Measurements from ENCODE around the gene CAST. TPM values are rescaled to one million over a fixed set of nuclear protein-coding genes. Genes with fewer than 3 reads are reported as not detected.

CAST gene
- total and polyA plus RNA-seq, 2 donors (not counting 3 experiments of a cell fraction or from before 2014, with no cell fraction given), result 33.7 to 194 TPM

DNA sequence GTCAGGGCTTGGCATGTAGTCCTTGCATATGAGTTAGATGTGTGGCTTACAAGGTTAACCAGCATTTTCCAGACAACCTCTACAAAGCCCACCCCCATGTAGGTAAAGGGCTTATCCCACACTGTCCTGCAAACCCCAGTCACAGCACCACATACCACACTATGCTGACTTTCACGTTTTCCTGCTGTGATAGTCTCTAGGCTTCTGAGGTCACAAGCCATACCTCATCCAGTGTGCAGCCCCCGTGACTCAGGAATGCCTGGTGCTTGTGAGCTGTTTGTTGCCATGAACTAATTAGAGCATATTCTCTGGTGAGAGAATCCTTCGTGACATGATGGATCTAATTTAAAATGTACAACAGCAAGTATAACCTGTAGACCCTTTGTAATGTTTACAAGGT, 94.8 kb downstream of the CAST start:
- H3K36me3 ChIP-seq (ENCODE audit: control insufficient read depth in 2 of 2, extremely low read depth in 1 of 2, insufficient read depth in 2 of 2, low read length in 2 of 2), result peaks cover 22% of the 10 kb centered on the region in 2 experiments
- H3K27me3 ChIP-seq (ENCODE audit: control insufficient read depth in 2 of 2, insufficient read depth in 2 of 2, low read length in 2 of 2), result no peaks in the 10 kb centered on the region
- no peaks in the 10 kb centered on the region for H4K20me1 ChIP-seq (replicated peaks; ENCODE audit: control insufficient read depth, extremely low read depth, insufficient read depth, low read length)
- ChIA-PET CTCF (no interaction called here), POLR2A (interaction anchor here (0.7 kb wide), 1 partner anchor 12 kb away, joined by 5 read pairs; no protein-coding TSS in a partner anchor)
- DNase-seq (ENCODE audit: low read depth, low spot score), result no peak
- dilution Hi-C loops (cut with MboI; ENCODE audit: extremely low pct_ligation_motif_present, low sequenced_read_pairs) (no loop called here), intact Hi-C loops (cut with micrococcal nuclease) (loop anchor here (10.0 kb wide), 1 partner anchor 238 kb away; no protein-coding TSS in a partner anchor)
- H3K9me3 ChIP-seq (replicated peaks; ENCODE audit: control insufficient read depth, insufficient read depth, low read length), result no peaks in the 10 kb centered on the region
- H3K9ac ChIP-seq (replicated peaks; ENCODE audit: extremely low read depth, insufficient read depth, low read length), result no peak overlapping the region
- no peak overlapping the region for H2AFZ ChIP-seq (ENCODE audit: low read depth, low read length)
- BruUV-seq (replicated peaks), result no TSS peak
- no peak overlapping the region for H3K27ac ChIP-seq (ENCODE audit: insufficient read depth, low read depth, low read length)
- H3K4me2 ChIP-seq (ENCODE audit: insufficient read depth, low read length), result no peak overlapping the region
- no peaks in the 10 kb centered on the region for H3K9me1 ChIP-seq (replicated peaks; ENCODE audit: control insufficient read depth, extremely low read depth, insufficient read depth, low read length)
- no peaks in the 10 kb centered on the region for H3K79me2 ChIP-seq (ENCODE audit: control insufficient read depth, insufficient read depth, low read length)
- TF ChIP-seq POLR2AphosphoS5 (IDR thresholded peaks at IDR 0.05; ENCODE audit: insufficient read depth, low read depth, low read length) (no peak), JUN (IDR thresholded peaks at IDR 0.05; ENCODE audit: borderline replicate concordance, insufficient read depth, insufficient read length, low read depth) (no peak), EZH2 (IDR thresholded peaks at IDR 0.05; ENCODE audit: borderline replicate concordance, low read depth, low read length, severe bottlenecking) (no peak)
- no peak for FAIRE-seq
- peaks cover 3% of the 10 kb centered on the region for H3K4me1 ChIP-seq (ENCODE audit: control insufficient read depth, extremely low read depth, insufficient read depth, low read length)
- no peak overlapping the region for H3K4me3 ChIP-seq (replicated peaks in 1 of 3; ENCODE audit: insufficient read depth in 1 of 3, low read depth in 1 of 3, low read length in 3 of 3)

DNA sequence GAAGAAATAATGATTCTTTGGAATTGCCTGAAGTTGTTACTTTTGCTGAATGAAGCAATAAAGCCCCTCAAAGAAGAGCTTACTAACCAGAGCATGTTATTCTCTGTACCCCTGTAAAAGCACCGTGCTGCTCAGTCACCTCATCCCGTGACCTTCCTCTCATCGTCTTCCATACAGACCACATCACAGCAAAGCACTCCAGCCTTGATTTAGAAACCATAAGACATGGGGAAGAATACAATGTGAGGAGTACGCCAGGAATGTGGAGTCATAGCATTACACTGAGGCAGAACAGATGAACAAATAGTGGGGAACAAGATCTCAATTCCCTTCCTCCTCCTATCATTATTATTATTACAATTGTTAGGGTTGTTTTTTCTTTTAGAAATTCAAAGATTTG, 96.4 kb downstream of the CAST start:
- H3K36me3 ChIP-seq (ENCODE audit: control insufficient read depth in 2 of 2, extremely low read depth in 1 of 2, insufficient read depth in 2 of 2, low read length in 2 of 2), result peaks cover 20 to 25% of the 10 kb centered on the region in 2 experiments
- CTCF ChIA-PET, result no interaction called here
- FAIRE-seq (no peak), DNase-seq (ENCODE audit: low read depth, low spot score) (no peak)
- H3K4me3 ChIP-seq (replicated peaks in 1 of 3; ENCODE audit: insufficient read depth in 1 of 3, low read depth in 1 of 3, low read length in 3 of 3), result no peak overlapping the region
- no peak overlapping the region for H3K4me2 ChIP-seq (ENCODE audit: insufficient read depth, low read length)
- BruUV-seq (replicated peaks), result no TSS peak
- no peaks in the 10 kb centered on the region for H4K20me1 ChIP-seq (replicated peaks; ENCODE audit: control insufficient read depth, extremely low read depth, insufficient read depth, low read length)
- no peak overlapping the region for H3K27ac ChIP-seq (ENCODE audit: insufficient read depth, low read depth, low read length)
- dilution Hi-C loops (cut with MboI; ENCODE audit: extremely low pct_ligation_motif_present, low sequenced_read_pairs), result no loop called here
- H3K4me1 ChIP-seq (ENCODE audit: control insufficient read depth, extremely low read depth, insufficient read depth, low read length), result peaks cover 3% of the 10 kb centered on the region
- no peaks in the 10 kb centered on the region for H3K79me2 ChIP-seq (ENCODE audit: control insufficient read depth, insufficient read depth, low read length)
- no peaks in the 10 kb centered on the region for H3K9me3 ChIP-seq (replicated peaks; ENCODE audit: control insufficient read depth, insufficient read depth, low read length)
- TF ChIP-seq GATA2 (IDR thresholded peaks at IDR 0.05; ENCODE audit: insufficient read depth, insufficient read length, low read depth, low read length) (no peak), POLR2A (IDR thresholded peaks at IDR 0.05; ENCODE audit: low read depth, low read length) (no peak), FOS (IDR thresholded peaks at IDR 0.05; ENCODE audit: borderline replicate concordance, insufficient read depth, low read length) (no peak), MYC (IDR thresholded peaks at IDR 0.05; ENCODE audit: low read depth, low read length) (no peak), EZH2 (IDR thresholded peaks at IDR 0.05; ENCODE audit: borderline replicate concordance, low read depth, low read length, severe bottlenecking) (no peak), JUN (IDR thresholded peaks at IDR 0.05; ENCODE audit: borderline replicate concordance, insufficient read depth, insufficient read length, low read depth) (no peak), POLR2AphosphoS5 (IDR thresholded peaks at IDR 0.05; ENCODE audit: insufficient read depth, low read depth, low read length) (no peak)
- TF ChIP-seq, protein P1, sequence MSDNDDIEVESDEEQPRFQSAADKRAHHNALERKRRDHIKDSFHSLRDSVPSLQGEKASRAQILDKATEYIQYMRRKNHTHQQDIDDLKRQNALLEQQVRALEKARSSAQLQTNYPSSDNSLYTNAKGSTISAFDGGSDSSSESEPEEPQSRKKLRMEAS (IDR thresholded peaks at IDR 0.05; ENCODE audit: insufficient read depth, insufficient read length), result no peak
- TF ChIP-seq, protein P2, sequence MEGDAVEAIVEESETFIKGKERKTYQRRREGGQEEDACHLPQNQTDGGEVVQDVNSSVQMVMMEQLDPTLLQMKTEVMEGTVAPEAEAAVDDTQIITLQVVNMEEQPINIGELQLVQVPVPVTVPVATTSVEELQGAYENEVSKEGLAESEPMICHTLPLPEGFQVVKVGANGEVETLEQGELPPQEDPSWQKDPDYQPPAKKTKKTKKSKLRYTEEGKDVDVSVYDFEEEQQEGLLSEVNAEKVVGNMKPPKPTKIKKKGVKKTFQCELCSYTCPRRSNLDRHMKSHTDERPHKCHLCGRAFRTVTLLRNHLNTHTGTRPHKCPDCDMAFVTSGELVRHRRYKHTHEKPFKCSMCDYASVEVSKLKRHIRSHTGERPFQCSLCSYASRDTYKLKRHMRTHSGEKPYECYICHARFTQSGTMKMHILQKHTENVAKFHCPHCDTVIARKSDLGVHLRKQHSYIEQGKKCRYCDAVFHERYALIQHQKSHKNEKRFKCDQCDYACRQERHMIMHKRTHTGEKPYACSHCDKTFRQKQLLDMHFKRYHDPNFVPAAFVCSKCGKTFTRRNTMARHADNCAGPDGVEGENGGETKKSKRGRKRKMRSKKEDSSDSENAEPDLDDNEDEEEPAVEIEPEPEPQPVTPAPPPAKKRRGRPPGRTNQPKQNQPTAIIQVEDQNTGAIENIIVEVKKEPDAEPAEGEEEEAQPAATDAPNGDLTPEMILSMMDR (IDR thresholded peaks at IDR 0.05; ENCODE audit: extremely low read depth in 1 of 2, insufficient read depth in 1 of 2, low read depth in 1 of 2, low read length in 2 of 2), result no peak
- H3K9me1 ChIP-seq (replicated peaks; ENCODE audit: control insufficient read depth, extremely low read depth, insufficient read depth, low read length), result no peaks in the 10 kb centered on the region
- no peaks in the 10 kb centered on the region for H3K27me3 ChIP-seq (ENCODE audit: control insufficient read depth in 2 of 2, insufficient read depth in 2 of 2, low read length in 2 of 2)
- intact Hi-C loops (cut with micrococcal nuclease), result loop anchor here (10.0 kb wide), 1 partner anchor 236 kb away; no protein-coding TSS in a partner anchor
- POLR2A ChIA-PET, result interaction anchor here (0.6 kb wide), 1 partner anchor 50 kb away, joined by 7 read pairs; no protein-coding TSS in a partner anchor
- H2AFZ ChIP-seq (ENCODE audit: low read depth, low read length), result no peak overlapping the region
- no peak overlapping the region for H3K9ac ChIP-seq (replicated peaks; ENCODE audit: extremely low read depth, insufficient read depth, low read length)

All from endothelial cell of umbilical vein (primary cell).